ENCODE results near the gene AIP.

DNA sequence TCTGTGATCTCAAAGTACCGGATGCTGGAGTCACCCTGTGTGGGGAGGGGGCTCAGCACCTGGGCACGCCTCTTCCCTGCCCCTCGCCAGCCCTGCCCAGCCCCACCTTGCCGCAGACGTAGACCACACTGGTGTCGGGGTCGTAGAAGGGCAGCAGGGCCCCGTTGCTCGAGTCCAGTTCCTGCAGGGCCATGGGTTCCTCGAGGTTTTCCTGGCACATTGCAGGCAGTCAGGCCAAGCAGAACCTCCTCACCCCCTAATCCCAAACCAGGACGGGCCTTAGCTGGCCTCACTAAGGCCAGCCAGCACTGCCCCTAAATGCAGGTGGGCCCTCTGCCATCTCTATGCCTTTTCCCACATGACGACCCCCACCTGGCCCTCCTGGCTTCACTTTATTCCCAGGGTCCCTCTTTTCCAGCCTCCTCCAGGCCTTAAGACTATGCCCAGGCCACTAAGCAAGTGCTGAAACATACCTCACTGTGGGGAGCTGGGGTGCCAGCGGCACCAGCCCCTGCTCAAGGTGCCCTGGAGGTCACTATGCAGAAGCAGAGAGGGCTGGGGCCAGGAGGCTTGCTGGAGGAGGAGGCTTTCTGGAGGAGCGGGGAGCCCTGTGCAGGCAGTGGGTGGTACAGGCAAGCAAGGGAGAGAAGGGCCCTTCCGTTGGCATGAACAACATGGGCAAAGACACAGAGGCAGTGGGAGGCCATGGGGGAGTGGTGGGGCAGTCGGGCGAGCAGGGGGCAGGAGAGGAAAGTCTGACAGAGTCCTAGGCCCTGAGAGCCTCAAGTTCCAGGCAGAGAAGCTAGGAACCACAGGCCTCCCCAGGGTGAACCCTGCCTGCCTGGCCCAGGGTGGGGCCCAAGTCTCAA is 42.4 kb upstream of the AIP start:
- TF ChIP-seq CTCF (IDR thresholded peaks at IDR 0.05) (no peak), POLR2AphosphoS5 (IDR thresholded peaks at IDR 0.05) (no peak), EP300 (IDR thresholded peaks at IDR 0.05) (no peak)

All from suprapubic skin (tissue), 4 donors.